Esophagus squamous epithelium (tissue), 4 donors: ENCODE measurements around the gene STON2.

Experiments
- POLR2A ChIP-seq, 4 donors: fragments of 450-650 bp; IDR thresholded peaks; one replicate each; pipeline ENCODE4 v1.6.1; 2017; ENCODE audit warnings: antibody characterized with exemption in 4 of 4, mild to moderate bottlenecking in 4 of 4, moderate library complexity in 3 of 4
- TF ChIP-seq, protein P1 (sequence below), 6 experiments: fragments of 450-650 bp in 4 of 6; fragments of 200-600 bp in 2 of 6; sonication (generic) in 2 of 6; IDR thresholded peaks; one replicate each; pipeline ENCODE4 v1.5.1; 2016 to 2019; ENCODE audit warnings: antibody characterized with exemption in 6 of 6, mild to moderate bottlenecking in 4 of 6, moderate library complexity in 4 of 6

DNA sequence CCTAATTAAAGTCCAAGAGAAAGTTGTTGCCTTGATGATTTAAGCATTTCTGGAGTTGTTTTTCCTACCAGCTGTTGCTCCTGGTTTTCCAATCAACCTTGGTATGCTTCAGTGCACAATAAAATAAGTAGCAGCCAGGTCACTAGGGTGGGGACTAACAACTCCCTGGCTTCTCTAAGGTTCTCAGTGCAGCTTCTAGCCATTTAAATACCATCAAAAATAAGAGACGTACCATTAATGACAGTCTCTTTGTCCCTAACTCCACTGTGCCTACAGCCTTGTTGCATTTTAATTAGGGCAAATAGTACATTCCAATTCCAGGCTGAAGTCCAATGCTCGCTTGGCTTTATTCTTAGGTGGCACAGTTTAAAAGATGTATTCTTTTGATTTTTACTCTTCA is 11.8 kb downstream of the STON2 start:
- TF ChIP-seq, protein P1, sequence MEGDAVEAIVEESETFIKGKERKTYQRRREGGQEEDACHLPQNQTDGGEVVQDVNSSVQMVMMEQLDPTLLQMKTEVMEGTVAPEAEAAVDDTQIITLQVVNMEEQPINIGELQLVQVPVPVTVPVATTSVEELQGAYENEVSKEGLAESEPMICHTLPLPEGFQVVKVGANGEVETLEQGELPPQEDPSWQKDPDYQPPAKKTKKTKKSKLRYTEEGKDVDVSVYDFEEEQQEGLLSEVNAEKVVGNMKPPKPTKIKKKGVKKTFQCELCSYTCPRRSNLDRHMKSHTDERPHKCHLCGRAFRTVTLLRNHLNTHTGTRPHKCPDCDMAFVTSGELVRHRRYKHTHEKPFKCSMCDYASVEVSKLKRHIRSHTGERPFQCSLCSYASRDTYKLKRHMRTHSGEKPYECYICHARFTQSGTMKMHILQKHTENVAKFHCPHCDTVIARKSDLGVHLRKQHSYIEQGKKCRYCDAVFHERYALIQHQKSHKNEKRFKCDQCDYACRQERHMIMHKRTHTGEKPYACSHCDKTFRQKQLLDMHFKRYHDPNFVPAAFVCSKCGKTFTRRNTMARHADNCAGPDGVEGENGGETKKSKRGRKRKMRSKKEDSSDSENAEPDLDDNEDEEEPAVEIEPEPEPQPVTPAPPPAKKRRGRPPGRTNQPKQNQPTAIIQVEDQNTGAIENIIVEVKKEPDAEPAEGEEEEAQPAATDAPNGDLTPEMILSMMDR (IDR thresholded peaks at IDR 0.05), result no peak
- no peak for TF ChIP-seq POLR2A (IDR thresholded peaks at IDR 0.05)
